Activated CD8-positive, alpha-beta memory T cell treated with anti-CD3 and anti-CD28 coated beads for 4 hours (primary cell): ENCODE results near the gene SIRT3.
"Not testable (repeated sequence)": the region's sequence is repeated elsewhere in the genome, so short reads cannot be mapped to it uniquely, and the experiment has no call there.

Experiments
- DNase-seq, 2 donors: peaks; one replicate each; pipeline ENCODE4 v3.0.0-alpha.2; 2020; ENCODE audit warnings: low read depth in 2 of 2

Gene SIRT3

DNA sequence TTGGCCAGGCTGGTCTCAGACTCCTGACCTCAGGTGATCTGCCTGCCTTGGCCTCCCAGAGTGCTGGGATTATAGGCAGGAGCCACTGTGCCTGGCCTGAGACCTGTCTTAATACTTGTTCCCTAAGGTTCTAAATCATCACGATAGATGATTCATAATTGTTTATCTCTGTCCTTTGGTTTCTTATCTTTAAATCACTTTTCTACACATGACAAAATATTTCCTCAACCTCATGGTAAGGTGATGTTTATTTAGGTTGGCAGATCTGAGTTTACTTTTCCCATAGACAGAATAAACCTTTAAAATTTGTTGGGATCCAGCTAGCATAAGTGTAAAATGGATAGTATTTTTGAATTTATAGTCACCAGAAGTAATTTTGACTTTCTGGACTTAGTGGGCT lies 4.2 kb upstream of the SIRT3 start:
- DNase-seq: no peak

DNA sequence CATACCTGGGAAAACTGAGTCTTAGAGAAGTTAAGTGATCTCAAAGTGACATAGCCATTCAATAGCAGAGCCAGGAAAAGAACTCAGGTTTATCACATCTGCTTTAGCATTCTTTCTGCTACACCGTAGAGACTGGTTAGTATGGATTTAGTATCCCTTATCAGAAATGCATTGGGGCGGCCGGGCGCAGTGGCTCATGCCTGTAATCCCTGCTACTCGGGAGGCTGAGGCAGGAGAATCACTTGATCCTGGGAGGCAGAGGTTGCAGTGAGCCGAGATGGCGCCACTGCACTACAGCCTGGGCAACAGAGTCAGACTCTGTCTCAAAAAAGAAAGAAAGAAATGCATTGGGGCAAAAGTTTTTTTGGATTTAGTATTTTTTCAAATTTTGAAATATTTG lies 2.2 kb upstream of the SIRT3 start:
- DNase-seq: not testable (repeated sequence)

DNA sequence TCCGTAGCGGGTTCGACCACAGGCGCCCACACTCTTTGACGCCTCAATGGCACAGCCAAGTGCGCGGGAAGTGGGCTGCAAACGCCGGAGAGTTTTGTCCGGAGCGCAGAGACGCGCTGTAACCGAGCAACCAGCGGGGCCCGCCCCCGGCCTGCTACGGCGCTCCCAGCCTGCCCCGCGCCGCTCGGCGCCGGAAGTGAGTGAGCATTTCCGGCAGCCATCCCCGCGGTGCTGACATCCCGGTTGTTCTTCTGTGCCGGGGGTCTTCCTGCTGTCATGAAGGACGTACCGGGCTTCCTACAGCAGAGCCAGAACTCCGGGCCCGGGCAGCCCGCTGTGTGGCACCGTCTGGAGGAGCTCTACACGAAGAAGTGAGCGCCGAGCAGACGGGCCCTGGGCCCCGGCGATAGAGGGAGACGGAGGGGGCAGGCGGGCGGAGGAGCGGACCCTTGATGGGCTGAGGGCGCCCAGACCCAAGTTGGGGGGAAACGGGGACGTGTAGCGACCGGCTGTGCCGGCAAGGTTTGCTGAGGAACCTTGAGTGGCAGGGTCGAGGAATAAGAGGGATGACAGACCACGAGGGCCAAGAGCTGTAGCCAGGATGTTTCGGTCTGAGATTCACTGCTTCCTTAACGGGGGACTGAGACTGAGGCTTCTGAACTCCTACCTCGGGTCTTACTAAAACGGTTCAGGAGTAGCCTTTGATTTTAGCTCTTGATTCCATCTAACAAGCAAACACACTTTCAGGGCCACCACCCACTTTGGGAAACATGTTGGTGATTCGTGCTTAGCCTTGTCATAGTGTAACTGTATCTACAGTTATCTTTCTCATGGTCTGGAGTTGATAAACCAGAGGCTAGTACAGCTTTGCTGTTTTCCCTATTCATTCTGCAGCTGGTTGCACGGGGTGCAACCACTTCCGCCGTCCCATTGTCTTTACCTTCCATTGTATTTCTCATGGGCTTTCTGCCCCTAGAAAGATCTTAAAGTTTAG lies 929 bp upstream of the SIRT3 start, which contains the start of gene PSMD13:
TSS of gene PSMD13 (plus strand) at position 203 of the 994 bp plus-strand sequence. CDS start at position 277, 74 bp downstream.
- peak; percentile 73 to 74 for DNase-seq

DNA sequence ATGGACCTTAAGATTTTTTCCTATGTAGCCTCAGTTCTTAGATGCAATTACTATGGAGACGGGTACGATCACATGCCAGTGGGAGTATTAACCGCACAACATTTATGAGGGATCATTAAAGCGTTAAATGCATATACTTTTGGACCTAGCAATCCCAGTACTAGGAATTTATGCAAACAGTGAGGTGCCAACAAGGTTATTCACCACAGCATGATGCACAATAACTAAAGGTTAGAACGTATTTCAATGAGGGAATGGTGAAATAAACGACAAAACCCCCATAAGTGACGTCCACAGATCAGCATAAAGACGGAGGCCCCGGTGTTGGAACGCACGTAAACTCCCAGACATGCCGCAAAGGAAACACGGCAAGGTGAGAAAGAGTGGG lies 539 bp downstream of the SIRT3 start:
- DNase-seq: no peak

DNA sequence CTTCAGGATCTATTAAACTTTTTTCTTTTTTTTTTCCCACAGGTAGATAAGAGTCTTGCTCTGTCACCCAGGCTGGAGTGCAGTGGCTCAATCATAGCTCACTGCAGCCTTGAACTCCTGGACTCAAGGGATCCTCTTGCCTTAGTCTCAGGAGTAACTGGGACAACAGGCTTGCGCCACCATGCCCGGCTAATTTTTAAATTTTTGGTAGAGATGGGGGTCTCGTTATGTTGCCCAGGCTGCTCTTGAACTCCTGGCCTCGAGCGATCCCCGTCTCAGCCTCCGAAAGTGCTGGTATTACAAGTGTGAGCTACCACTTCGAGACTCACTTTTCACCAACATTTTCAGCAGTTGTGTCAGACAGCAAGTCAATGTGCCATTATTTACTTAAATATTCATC lies 962 bp downstream of the SIRT3 start:
- no peak for DNase-seq

DNA sequence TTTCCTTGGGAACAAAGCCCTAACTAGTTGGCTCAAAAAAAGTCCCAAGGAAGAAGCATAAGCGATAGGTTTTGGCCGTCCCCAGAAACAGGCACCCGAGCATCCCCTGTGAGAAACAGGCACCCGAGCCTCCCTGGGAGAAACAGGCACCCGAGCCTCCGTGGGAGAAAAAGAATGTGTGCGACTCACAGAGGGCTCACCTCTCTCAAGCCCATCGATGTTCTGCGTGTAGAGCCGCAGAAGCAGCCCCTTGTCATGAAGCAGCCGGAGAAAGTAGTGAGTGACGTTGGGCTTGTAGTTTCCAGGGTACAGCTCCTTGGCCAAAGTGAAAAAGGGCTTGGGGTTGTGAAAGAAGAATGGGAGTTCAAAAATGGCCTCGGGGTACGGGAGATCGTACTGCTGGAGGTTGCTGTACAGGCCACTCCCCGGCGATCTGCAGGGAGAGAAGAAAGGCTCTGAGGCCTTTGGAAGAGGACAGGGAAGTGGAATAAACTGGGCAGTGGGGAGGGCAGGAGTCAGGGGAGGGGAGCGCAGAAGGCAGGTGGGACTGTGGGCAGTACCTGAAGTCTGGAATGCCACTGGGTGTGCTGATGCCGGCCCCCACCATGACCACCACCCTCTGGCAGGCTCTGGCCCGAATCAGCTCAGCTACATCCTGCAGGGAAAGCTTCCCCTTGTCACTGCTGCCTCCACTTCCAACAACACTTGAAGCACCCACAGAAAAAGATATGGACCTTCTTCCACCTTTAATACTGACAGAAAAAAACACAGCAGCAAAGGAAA lies 3.2 kb downstream of the SIRT3 start:
- DNase-seq: no peak

DNA sequence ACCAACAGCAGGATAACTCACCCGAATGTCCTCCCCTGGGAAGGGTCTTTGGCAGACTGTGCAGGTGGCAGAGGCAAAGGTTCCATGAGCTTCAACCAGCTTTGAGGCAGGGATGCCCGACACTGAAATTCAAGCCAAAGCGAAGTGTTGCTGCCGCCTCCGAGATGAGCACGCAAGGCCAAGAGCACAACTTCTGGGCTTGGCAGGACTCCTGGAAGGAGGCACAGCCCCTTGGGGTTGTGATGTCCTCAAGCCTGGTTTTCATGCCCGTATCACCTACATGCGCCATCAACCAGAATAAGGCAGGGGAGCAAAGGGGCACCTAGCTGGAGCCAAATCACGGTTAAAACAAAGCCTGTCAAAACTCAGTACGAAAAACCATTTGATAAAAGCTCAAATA lies 5.7 kb downstream of the SIRT3 start:
- no peak for DNase-seq

DNA sequence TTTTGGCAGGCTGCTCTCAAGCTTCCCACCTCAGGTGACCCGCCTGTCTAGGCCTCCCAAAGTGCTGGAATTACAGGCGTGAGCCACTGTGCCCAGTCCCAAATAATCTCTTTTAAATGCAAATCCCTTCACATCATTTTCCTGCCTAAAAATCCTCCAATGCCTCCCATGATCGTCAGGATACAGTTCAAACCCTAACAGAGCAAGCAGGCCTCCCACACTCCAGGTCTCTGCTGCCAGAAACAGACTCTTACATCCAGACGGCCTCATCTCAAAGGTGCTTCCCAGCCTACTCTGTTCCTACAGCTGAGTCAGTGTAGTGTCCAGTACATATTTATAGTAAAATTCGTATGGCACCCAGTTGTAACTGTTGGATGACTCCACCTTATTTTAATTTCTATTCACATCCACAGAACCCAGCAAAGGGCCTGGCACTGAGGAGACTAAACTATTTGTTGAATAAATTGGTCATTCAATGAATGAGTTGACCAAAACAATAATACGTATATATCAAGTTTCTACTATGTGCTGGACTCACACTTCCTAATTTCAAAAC lies 8.2 kb downstream of the SIRT3 start:
- no peak for DNase-seq

DNA sequence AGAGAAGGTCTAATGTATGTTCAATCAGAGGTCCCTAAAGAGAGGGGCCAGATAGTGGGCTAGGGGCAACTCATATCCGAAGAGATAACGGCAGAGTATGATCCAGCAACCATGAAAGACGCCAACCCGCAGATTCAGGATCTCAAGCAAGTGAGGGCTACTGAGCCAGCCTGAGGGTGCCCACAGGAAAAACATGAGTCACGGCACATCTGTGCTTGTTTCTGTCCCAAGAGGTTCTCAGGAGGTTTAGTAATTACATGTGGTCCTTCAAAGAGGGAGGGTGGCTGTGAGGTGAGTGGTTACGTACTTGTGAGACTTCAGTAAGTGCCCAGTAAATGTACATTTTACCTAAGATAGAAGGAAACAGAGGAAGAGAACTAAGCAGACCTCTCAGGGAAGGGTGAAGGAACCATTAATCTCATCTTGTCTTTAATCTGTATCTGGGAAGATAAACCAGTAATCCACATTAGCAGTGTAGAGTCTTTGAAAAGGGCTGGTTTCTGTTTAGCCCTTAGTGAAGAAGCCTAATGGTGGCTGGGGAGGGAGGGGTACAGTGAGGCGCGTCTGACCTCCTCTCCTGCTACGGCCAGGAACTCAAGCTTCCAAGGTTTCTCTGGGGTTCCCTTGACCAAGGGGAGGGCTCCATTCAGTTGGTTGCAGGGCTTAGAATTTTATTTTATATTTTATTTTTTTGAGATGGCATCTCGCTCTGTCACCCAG lies 10.2 kb downstream of the SIRT3 start:
- no peak for DNase-seq

DNA sequence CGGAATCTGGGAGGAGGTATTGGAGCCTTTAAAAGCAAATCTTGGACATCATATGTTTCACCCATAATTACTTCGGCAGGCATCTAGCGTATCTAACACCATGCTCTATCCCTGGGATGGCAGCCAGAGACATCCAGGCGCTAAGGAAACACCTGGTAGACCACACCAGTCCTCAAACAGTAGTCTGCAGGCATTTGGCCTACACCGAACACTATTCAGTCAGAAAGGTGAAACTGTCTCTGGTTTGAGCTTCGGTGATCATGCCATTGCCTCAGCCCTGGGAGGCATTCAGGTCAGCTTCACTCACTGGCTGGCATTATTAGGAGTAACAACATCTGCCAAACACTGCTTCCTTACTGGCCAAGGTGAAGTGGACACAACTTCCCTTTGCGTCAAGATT lies 11.7 kb downstream of the SIRT3 start:
- DNase-seq: no peak

DNA sequence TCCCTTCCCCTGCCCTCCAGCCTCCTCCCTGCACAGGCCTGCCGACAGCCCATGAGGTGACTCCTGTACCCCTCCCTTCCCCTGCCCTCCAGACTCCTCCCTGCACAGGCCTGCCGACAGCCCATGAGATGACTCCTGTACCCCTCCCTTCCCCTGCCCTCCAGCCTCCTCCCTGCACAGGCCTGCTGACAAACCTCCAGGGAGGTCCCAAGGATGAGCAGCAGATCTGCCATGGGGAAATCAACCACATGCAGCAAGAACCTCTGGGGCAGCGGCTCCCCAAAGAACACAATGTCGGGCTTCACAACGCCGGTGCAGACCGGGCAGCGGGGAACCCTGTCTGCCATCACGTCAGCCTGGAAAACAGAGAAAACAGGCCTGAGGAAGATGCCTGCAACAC lies 12.3 kb downstream of the SIRT3 start:
- DNase-seq: no peak

DNA sequence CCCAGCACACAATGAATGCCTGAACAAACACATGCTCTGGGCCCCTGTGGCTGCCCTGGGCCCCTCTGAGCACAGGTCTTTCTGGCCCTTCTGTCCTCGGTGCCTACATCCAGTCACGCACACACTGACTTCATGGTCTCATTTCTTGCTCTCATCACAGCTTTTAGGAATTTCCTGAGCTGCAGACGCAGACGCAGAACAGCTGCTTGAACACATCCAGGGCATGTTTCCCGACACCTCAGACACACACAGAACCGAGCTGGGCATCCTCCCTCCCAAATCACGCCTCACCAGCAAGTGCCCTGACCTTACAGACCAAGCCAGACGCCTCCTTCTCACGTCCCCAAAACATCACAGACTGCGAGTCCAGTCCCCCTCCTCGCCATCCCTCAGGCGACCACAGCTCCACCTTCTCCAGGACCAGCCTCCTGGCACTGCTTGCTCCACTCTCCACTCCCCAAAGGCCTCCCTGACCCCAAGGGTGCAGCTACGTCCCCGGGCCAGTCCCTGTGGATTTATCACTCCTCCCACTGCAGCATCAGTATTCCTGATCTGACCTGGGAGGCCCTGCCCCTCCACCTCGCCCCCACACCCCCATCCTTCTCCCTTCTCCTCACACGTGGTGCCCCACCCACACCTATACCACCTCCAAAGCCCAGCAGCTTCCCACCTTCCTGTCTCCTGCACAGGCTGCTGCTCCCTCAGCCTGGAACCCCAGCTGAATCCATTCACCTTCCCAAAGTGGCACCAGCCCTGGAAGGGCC lies 12.9 kb downstream of the SIRT3 start:
- no peak for DNase-seq

DNA sequence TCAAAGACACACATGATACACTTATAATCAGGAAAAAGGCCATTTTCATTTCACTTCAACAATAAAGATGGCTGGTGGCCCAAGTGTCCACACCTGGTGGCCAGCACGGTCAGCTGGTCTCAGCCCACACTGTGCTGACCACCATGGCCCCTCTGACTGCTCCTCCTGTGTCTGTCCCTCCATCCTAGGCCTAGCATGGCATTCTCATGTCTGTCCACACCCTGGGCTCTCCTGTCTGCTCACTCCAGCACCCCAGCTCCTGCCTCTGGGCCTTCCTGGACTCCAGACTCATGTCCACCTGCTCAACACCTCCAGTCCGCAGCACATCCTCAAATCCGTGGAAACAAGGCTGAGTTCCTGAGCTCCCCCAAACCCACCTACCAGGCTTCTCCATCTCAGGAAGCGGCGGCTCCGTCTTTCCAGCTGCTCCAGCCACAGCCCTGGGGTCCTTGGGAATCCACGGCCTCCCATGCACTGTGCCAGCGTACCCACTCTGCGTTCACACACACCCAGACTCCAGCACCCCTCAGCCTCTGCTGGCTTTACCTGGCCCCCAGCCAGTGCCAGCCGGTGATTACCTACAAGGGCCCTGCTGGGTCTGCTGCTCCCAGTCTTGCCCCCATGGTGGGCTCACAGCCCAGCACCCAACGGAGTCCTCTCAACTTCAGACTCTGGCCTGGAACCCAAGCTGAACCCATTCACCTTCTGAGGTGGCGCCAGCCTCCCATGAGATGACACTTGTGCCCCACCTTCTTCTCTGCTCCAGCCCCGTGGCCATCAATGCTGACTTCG lies 13.9 kb downstream of the SIRT3 start:
- no peak for DNase-seq

DNA sequence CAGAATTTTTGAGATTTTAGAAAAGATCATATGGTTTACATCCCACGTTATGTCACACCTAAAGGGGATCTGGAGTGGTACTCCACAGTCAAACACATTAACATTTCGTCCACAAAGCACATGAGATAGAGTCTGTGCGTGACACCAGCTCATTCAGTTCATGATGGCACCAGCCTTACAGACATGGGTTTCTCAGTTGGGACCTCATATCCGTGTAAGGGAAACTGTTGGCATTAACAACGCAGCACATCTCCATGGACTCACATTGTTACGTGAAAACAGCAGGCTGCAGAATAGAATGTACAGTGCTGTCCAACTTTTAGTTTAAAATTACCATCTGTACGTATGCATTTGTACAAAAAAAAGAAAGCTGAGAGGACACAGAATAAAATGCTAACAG lies 14.6 kb downstream of the SIRT3 start:
- DNase-seq: no peak

DNA sequence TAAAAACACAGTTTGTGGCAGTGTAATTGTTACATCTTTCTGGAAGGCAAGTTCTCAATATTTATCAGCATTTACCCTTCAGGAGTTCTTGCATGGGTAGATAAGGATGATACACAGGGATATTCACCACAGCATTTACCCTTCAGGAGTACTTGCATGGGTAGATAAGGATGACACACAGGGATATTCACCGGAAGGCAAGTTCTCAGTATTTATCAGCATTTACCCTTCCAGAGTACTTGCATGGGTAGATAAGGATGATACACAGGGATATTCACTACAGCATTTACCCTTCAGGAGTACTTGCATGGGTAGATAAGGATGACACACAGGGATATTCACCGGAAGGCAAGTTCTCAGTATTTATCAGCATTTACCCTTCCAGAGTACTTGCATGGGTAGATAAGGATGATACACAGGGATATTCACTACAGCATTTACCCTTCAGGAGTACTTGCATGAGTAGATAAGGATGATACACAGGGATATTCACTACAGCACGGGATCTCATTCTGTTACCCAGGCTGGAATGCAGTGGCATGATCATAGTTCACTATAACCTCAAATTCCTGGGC lies 15.4 kb downstream of the SIRT3 start:
- not testable (repeated sequence) for DNase-seq

DNA sequence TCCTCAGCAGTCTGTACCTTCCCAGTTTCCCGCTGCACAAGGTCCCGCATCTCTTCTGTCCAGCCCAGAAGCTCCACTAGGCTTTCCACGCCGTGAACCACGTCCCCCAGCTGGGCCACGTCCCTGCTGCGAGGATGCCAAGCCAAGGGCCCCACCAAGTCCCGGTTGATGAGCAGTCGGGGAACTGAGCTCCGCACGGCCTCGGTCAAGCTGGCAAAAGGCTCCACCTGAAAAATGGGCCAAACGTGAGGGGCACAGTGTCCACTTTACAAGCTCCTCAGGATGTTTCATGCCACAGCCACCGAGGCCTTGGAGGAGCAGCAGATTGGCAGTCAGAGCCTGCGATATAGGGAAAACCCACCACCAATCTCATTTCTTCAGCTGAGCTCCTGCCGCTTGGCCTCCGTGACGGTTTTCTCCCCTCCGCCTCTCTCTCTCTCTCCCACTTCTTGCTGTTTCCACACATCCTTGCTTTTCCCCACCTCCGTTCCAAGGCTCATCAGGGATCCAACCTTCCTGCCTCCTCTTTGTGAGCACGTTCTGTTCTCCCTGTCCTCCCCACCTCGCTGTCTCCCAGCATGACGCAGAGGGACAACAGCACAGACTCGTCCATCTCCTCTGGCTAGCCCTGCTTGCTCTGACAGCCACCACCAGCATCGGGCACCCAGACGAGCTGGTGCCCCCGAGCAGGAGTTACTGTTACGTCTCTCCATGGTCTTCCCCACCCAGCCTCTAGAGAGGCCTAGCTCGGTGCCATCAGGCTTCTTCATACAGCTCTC lies 17.1 kb downstream of the SIRT3 start:
- DNase-seq: no peak

DNA sequence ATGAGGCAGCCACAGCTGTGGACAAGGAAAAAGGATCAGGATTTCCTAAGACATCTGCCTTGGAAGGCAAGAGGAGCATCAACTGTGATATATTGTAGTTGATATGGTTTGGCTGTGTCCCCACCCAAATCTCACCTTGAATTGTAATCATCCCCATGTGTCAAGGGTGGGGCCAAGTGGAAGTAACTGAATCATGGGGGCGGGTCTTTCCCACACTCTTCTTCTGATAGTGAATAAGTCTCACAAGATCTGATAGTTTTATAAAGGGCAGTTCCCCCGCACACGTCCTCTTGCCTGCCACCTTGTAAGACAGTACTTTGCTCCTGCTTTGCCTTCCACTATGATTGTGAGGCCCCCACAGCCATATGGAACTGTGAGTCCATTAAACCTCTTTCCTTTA lies 18.4 kb downstream of the SIRT3 start:
- DNase-seq: no peak

DNA sequence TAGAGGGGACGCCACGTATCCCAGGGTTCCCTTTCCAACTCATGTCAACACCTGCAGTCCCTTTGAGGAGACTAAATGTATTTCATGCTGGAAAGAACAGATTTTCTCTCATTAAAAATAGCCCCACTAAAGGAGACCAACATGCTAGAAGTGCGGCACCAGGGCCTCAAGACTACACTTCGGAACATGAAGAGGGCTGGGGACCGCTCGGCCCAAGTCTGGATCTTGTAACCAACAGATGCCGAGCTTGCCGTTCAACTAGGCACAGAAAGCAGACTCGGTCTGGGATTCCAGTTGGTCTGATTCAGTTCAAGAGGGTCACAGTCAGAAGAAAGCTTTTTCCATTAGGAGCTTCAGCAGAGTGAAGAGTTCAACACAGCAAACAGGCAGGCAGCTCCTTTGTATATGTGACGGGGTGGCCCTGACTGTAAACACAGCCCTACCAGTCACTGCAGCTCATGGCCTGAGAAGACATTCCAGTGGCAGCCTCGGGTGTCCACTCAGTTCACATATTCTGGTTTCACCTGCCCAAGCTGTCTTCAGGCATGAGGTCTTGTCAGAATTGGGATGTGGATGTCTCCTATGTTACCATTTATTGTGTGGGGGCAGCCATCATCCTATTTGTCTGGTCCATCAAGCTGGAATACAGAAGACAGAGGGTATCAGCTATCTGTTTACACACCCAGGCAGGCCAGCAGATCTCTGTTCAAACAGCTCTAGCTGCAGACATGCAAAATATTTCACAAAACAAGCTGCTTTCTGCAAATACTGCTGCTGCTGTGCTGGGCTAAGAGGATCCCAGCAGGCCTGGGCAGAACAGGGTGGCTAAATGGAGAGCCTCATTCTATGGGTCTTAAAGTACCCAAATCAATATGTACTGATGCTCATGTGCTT lies 19.8 kb downstream of the SIRT3 start:
- no peak for DNase-seq
